GM18868 (cell line): ENCODE data around the gene NEU1.

ENCODE experiments used
- ATAC-seq: cut with Tn5 transposase; IDR thresholded peaks from one replicate; pipeline ENCODE4 v1.9.1; 2021; ENCODE audit warnings: mild to moderate bottlenecking, moderate library complexity; ENCODE audit not compliant: unreplicated experiment

The NEU1 gene

GRCh38 chr6:31896856-31897611 is 34.4 kb upstream of the NEU1 start:
- ATAC-seq, result no peak

- no peak for ATAC-seq
Observed at GRCh38 chr6:31896493-31896855, 33.9 kb upstream of the NEU1 start.

GRCh38 chr6:31892821-31893220 is 30.2 kb upstream of the NEU1 start:
- no peak for ATAC-seq

GRCh38 chr6:31889331-31889972 is 26.8 kb upstream of the NEU1 start:
- no peak for ATAC-seq

- ATAC-seq, result no peak
Observed at GRCh38 chr6:31888276-31889258, 25.9 kb upstream of the NEU1 start.

GRCh38 chr6:31887173-31888007 is 24.8 kb upstream of the NEU1 start:
- ATAC-seq, result no peak

GRCh38 chr6:31886541-31886991 is 23.9 kb upstream of the NEU1 start:
- ATAC-seq, result no peak

- ATAC-seq, result no peak
Observed at GRCh38 chr6:31884528-31885035, 22.0 kb upstream of the NEU1 start.

GRCh38 chr6:31883676-31884075 is 21.1 kb upstream of the NEU1 start:
- no peak for ATAC-seq

- ATAC-seq, result no peak
Observed at GRCh38 chr6:31882344-31882743, 19.7 kb upstream of the NEU1 start.

- ATAC-seq, result no peak
Observed at GRCh38 chr6:31881136-31881859, 18.7 kb upstream of the NEU1 start.

GRCh38 chr6:31880616-31881015 is 18.0 kb upstream of the NEU1 start:
- ATAC-seq, result no peak

GRCh38 chr6:31879901-31880300 is 17.3 kb upstream of the NEU1 start:
- ATAC-seq, result no peak

- ATAC-seq, result no peak
Observed at GRCh38 chr6:31879143-31879542, 16.5 kb upstream of the NEU1 start.

GRCh38 chr6:31878726-31879125 is 16.1 kb upstream of the NEU1 start, which contains the start of gene SLC44A4:
SLC44A4 (minus strand) TSS chr6:31878997; CDS start chr6:31878980, 17 bp downstream.
- ATAC-seq, result no peak

GRCh38 chr6:31878222-31878621 is 15.6 kb upstream of the NEU1 start:
- no peak for ATAC-seq

GRCh38 chr6:31877651-31878161 is 15.1 kb upstream of the NEU1 start:
- ATAC-seq, result no peak

- no peak for ATAC-seq
Observed at GRCh38 chr6:31877125-31877650, 14.6 kb upstream of the NEU1 start.

GRCh38 chr6:31876357-31876756 is 13.7 kb upstream of the NEU1 start:
- no peak for ATAC-seq
